G401 (cell line): Measurements from ENCODE around the gene TULP4. TPM values are rescaled to one million over a fixed set of nuclear protein-coding genes. Genes with fewer than 3 reads are reported as not detected.
"Not testable (repeated sequence)": the region's sequence is repeated elsewhere in the genome, so short reads cannot be mapped to it uniquely, and the experiment has no call there.

Experiments used
- DNase-seq: peaks from one replicate; pipeline ENCODE4 v3.0.0-alpha.2; 2015; ENCODE audit warnings: low spot score
- in situ Hi-C: cut with HindIII; loops from 2 replicates; pipeline ENCODE4 v1.10.0; 2016; ENCODE audit warnings: low sequenced_read_pairs, mixed read lengths
- total RNA-seq: library from RNA; depleted of rRNA; stranded (reverse); fragments of >200 nt; shearing (Covaris generic); gene quantifications from 2 replicates; pipeline ENCODE4 v1.2.3, GENCODE V29; 2014

TULP4 gene
- total RNA-seq, 1 experiment from 2014 or later, result 68.5 TPM

DNA sequence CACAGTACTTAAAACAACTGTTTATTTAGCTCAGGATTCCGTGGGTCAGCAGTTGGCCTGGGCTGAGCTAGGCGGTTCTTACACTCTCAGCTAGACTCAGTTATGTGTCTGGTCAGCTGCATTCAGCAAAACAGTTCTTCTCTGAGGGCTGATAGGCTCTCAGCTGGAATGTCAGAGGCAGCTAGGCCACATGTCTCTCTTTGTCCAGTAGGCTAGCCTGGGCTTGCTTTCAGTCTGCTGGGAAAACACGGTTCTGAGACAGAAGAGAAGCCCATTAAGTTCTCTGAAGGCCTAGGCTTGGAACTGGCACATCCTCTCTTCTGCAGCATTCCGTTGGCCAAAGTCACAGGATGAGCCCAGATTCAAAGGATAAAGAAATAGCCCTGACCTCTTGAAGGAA, 65.6 kb downstream of the TULP4 start:
- in situ Hi-C loops, result no loop called here
- no peak for DNase-seq

GRCh38 chr6:158379336-158379735, 67.1 kb downstream of the TULP4 start:
- in situ Hi-C loops, result no loop called here
- DNase-seq, result no peak

- DNase-seq, result no peak
- in situ Hi-C loops, result no loop called here
Measured at GRCh38 chr6:158381214-158381613, 68.9 kb downstream of the TULP4 start.

DNA sequence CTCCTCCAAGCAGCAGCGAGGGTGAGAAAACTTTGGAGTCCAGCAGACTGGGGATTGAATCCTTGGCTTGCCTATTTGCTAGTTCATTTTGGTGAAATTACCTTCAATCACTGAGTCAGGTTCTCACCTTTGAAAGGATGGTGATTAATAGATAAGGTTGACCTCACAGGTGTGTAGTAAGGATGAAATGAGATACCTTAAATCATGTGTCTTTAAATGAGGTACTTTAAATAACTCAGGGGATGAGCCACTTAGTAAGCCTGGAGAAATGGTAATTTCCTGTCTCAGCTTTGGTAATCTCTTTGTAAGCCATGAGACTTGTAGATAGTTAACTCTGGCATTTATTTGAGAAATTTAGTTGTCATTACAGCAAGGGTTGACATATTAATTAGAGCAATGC, 70.2 kb downstream of the TULP4 start:
- DNase-seq, result no peak
- in situ Hi-C loops, result no loop called here

DNA sequence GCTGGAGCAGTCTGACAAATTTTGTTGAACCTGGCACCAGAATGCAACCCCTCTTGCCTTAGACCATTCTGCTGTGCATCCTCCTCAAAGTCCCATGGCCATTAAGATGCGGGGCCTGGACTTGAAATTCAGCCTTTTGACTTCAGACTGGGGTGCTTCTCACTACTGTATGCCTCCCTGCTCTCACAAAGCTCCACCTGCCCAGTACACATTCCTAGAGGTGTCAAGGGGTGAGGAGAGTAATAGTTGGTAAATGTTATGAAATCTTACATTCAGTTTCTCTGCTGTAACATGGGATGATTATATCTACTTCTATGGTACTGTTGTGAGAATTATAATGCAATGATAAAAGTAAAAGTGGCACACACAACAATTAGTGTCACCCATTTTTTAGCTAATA, 70.8 kb downstream of the TULP4 start:
- in situ Hi-C loops, result no loop called here
- DNase-seq, result no peak

GRCh38 chr6:158383542-158383941, 71.3 kb downstream of the TULP4 start:
- no peak for DNase-seq
- in situ Hi-C loops, result no loop called here

DNA sequence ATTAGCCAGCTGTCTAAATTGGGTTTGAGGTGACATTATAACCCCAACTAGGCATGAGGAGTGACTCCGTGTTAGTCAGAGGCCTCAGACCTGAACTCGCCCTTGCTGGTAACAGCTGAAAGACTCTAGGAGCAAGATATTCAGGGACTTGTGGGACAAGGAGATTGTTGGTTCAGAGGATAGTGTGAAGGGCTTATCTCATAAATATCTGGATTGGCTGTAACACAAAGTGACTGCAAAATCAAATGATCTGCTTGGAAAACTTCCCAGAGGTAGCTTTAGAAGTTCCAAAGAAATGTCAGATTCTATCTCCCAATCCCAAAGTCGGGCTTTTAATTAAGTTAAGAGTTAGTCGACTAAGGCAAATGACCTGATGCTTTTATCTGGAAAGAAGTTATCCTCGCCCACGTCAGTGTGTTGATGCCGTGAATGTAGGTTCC, 72.4 kb downstream of the TULP4 start:
- in situ Hi-C loops, result no loop called here
- DNase-seq, result no peak

DNA sequence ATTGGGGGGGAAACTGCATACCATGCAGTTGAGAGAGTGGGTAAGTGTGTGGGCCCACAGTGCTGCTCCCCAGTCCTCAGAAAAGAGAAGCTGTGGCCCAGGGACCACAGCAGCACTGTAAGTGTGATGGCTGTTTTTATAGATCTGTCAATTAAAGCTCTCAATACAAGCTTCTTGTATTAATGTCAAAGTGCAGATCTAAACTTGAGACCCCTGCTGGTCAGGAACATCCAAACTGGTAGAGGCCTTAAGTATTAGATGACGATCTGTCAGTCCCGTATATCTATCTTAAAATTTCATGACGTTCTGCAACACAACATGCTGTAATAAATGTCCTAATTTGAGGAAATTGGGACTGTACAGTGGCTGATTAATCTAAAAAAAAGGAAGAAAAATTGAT, 74.8 kb downstream of the TULP4 start:
- DNase-seq, result no peak
- in situ Hi-C loops, result no loop called here

GRCh38 chr6:158387578-158387977, 75.3 kb downstream of the TULP4 start:
- in situ Hi-C loops, result no loop called here

DNA sequence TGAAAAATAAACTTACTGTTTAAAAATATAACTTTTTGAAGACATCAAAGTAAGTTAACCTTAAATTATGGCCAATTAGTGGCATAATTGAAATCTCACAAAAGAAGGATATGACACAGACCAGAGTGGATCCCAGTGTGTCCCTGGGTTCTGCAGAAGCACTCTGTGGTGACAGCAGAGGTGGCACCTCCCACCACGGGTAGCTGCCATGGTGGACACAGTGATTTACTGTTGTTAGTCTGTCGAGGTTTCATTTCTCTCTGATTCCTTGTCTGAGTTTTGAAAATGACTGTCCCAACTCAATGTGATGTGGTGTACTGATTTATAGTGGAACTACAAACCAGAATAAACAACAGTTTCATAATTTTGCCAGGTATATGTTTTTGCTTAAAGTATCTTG, 76.5 kb downstream of the TULP4 start:
- in situ Hi-C loops, result no loop called here

More at GRCh38 chr6:158387578-158387977, 75.3 kb downstream of the TULP4 start:
- DNase-seq, result no peak

DNA sequence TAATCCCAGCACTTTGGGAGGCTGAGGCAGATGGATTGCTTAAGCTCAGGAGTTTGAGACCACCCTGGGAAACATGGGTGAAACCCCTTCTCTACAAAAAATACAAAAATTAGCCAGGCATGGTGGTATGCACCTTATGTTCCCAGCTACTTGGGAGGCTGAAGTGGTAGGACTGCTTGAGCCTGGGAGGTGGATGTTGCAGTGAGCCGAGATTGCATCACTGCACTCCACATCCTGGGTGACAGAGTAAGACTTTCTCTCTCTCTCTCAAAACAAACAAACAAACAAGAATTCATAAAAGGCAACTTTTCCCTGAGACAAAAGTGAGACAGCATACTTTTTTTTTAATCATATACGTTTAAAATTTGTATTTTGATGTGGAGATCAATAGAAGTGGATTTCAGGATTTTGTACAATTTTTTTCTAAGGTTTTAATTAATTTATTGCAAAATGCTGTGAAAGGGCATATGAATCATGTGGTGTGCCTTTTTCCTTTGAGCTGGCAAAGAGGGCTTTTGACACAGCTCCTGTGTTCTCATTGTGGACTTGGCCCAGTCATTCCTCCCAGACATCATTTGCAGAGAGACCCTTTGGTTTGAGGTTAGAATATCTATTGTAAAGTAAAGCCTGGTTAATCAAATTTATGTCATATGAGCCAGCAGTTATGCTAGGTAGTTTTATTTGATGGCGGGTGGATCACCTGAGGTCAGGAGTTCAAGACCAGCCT, 77.1 kb downstream of the TULP4 start:
- DNase-seq, result no peak
- in situ Hi-C loops, result no loop called here

More for the DNA sequence above, 76.5 kb downstream of the TULP4 start:
- no peak for DNase-seq

GRCh38 chr6:158391276-158391675, 79.0 kb downstream of the TULP4 start:
- DNase-seq, result no peak
- in situ Hi-C loops, result no loop called here

GRCh38 chr6:158391977-158392376, 79.7 kb downstream of the TULP4 start:
- in situ Hi-C loops, result not testable (repeated sequence)

DNA sequence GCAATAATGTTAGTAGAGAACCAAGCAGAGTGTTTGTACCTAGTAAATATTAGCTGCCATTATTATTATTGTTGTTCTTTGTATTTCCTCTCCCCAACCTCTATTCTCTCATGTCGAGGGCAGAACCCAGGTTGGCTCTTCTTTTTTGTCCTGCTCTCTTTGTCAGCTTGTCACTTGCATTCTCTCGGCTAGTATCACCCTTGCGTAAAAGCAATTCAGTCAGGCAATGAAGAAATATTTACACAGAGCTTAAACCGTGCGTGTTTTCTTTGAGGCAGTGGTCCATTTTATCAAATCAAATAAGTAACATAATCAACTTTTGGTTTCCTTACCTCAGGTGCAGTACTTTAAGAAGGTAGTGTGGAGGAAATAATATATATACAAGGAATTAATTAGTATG, 83.9 kb downstream of the TULP4 start:
- no peak for DNase-seq
- in situ Hi-C loops, result no loop called here

More at GRCh38 chr6:158391977-158392376, 79.7 kb downstream of the TULP4 start:
- not testable (repeated sequence) for DNase-seq

GRCh38 chr6:158397578-158397977, 85.3 kb downstream of the TULP4 start:
- no peak for DNase-seq
- in situ Hi-C loops, result no loop called here

GRCh38 chr6:158398252-158399024, 86.2 kb downstream of the TULP4 start:
- in situ Hi-C loops, result no loop called here
- no peak for DNase-seq

DNA sequence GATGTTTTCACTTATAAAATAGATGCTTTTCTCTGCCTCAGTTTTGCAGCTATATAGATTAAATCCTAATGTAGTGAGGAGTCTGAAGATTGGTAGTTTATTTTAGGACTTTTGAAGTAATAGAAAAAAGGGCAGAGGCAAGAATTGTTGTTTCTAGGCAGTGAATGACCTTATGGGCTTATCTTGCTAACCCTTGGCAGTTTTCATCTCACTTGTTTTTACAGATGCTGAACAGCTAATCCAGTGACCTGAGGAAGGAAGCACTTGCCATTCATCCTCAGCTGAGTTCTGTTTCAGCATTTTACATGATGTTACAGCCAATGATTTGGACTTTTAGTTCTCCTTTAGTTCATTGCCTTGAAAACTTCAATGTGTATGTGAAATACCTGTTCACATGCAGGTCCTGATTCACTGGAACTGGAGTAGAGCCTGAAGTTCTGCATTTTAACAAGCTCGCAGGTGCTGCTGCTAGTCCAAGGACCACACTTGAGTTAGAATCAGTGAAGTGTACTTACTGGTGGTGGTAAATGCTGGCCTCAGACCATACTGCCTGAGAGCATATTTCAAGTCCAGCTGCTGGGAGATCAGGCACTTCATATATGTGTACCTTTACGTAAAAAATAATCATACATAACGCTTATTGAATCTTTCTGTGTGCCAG, 86.9 kb downstream of the TULP4 start:
- in situ Hi-C loops, result no loop called here
- DNase-seq, result no peak

GRCh38 chr6:158402184-158402583, 89.9 kb downstream of the TULP4 start:
- no peak for DNase-seq
- in situ Hi-C loops, result no loop called here

- DNase-seq, in situ Hi-C loops: not testable (repeated sequence)
Measured at GRCh38 chr6:158405321-158405831, 93.1 kb downstream of the TULP4 start.

DNA sequence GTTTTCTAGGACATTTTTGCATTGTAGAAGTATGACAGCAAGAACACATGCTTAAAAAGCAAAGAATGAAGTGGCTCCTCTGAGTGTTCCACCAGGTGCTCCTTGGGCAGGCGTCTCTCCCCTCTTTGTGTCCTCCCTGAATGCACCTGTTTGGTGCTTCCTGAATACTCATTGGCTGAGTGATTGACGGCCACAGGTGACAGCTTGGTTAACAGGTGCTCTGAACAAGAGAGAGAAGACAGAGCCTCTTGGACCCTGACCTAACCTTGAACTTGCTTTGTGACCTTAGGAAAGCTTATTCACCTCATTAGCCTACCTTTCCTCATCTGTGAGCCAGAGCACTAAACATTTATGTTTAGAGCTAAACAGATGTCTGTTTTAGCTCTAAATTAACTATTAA, 93.7 kb downstream of the TULP4 start:
- in situ Hi-C loops, result no loop called here
- DNase-seq, result no peak
